Stomach (tissue), 9 donors: ENCODE data around the gene CNOT6L. TPM values are rescaled to one million over a fixed set of nuclear protein-coding genes. Genes with fewer than 3 reads are reported as not detected.

Experiments
- DNase-seq, 2 donors: peaks; one replicate each; pipeline versions ENCODE4 v3.0.0 to v3.0.0-alpha.2; 2013 to 2019
- H3K27ac ChIP-seq, 5 donors: fragments of 200-600 bp in 4 of 5; sonication (generic) in 4 of 5; one replicate each; pipeline ENCODE4 v1.5.1; 2013 to 2019; ENCODE audit warnings: mild to moderate bottlenecking in 1 of 5, moderate library complexity in 1 of 5
- H3K27me3 ChIP-seq, 3 donors: fragments of 200-600 bp; sonication (generic); one replicate each; pipeline ENCODE4 v1.5.1; 2017 to 2019; ENCODE audit warnings: mixed run types in 1 of 3
- H3K36me3 ChIP-seq, 4 donors: fragments of 200-600 bp; sonication (generic); 1 replicate in 3 of 4; 2 replicates in 1 of 4; pipeline ENCODE4 v1.5.1; 2016 to 2019
- H3K4me1 ChIP-seq, 4 donors: fragments of 200-600 bp; sonication (generic); one replicate each; pipeline ENCODE4 v1.5.1; 2016 to 2019
- H3K4me3 ChIP-seq, 4 donors: fragments of 200-600 bp; sonication (generic) in 3 of 4; one replicate each; pipeline ENCODE4 v1.5.1; 2016 to 2019; ENCODE audit warnings: mild to moderate bottlenecking in 1 of 4
- H3K9me3 ChIP-seq, 4 donors: fragments of 200-600 bp; sonication (generic); one replicate each; pipeline ENCODE4 v1.5.1; 2016 to 2019
- CTCF ChIP-seq, 7 experiments: fragments of 450-650 bp in 4 of 7; fragments of 200-600 bp in 3 of 7; sonication (generic) in 3 of 7; IDR thresholded peaks; one replicate each; pipeline ENCODE4 v1.5.1; 2016 to 2019; ENCODE audit warnings: antibody characterized with exemption in 7 of 7, control low read depth in 2 of 7, mild to moderate bottlenecking in 1 of 7
- EP300 ChIP-seq: sonication (generic); formaldehyde crosslinking; IDR thresholded peaks from one replicate; pipeline ENCODE4 v1.6.1; 2017; ENCODE audit warnings: antibody characterized with exemption
- POLR2A ChIP-seq, 4 donors: fragments of 450-650 bp; IDR thresholded peaks; one replicate each; pipeline ENCODE4 v1.6.1; 2016; ENCODE audit warnings: antibody characterized with exemption in 4 of 4, control low read depth in 2 of 4, mild to moderate bottlenecking in 1 of 4, moderate library complexity in 1 of 4
- POLR2AphosphoS5 ChIP-seq, 3 donors: sonication (generic); formaldehyde crosslinking; IDR thresholded peaks; one replicate each; pipeline ENCODE4 v1.6.1; 2016; ENCODE audit warnings: antibody characterized with exemption in 3 of 3
- WGBS, 5 donors: extraction: QIAGEN DNeasy Blood & Tissue Kit in 3 of 5; methylation state at CpG; one replicate each; pipeline versions ENCODE4 v1.1.5 to v1.1.7; 2013 to 2018; 5-methylcytosine and 5-hydroxymethylcytosine counted together
- intact Hi-C: fragments of 100-400 bp; cut with DNase I; formaldehyde crosslinking; loops from one replicate; pipeline ENCODE4 v1.15.1; 2023; ENCODE audit warnings: low total_unique reads
- polyA plus RNA-seq, 3 donors: library from polyadenylated mRNA; stranded (reverse); fragments of 200-250 nt; gene quantifications; one replicate each; pipeline ENCODE4 v1.2.3, GENCODE V29; 2013
- total RNA-seq, 5 donors: library from RNA; depleted of rRNA; stranded (reverse); fragments of >200 nt; gene quantifications; one replicate each; pipeline versions ENCODE4 v1.1.0 to v1.2.3, GENCODE V29; 2014 to 2016
- donor health status: healthy with polysubstance abuse.
- donor health status: Bipolar disorder and iron deficiency.
- donor health status: healthy.

The CNOT6L gene
- total and polyA plus RNA-seq, 8 donors = 4.6 to 74.5 (median 7.4) TPM

GRCh38 chr4:77777135-77777807 lies 41.9 kb downstream of the CNOT6L start:
- TF ChIP-seq POLR2AphosphoS5 (IDR thresholded peaks at IDR 0.05) = no peak
- TF ChIP-seq CTCF (IDR thresholded peaks at IDR 0.05) = no peak
- TF ChIP-seq EP300 = no peak
- no peak for TF ChIP-seq POLR2A (IDR thresholded peaks at IDR 0.05)
- peaks cover 7 to 42% (median 23%) of the 10 kb centered on the region in 4 donors for H3K4me1 ChIP-seq
- intact Hi-C loops = no loop called here
- no peaks in the 10 kb centered on the region for H3K27me3 ChIP-seq
- 3 to 22% (median 7%) methylated on average over 1 of the region's 1 CpG for whole genome bisulfite sequencing, 5 donors
- H3K9me3 ChIP-seq = no peaks in the 10 kb centered on the region
- no peak overlapping the region for H3K4me3 ChIP-seq
- no peak overlapping the region for H3K27ac ChIP-seq
- H3K36me3 ChIP-seq = peaks cover 0 to 25% (median 21%) of the 10 kb centered on the region in 4 donors
- no peak for DNase-seq

GRCh38 chr4:77776182-77777134 lies 42.7 kb downstream of the CNOT6L start:
- no peak overlapping the region for H3K4me3 ChIP-seq
- H3K36me3 ChIP-seq = peaks cover 0 to 33% (median 29%) of the 10 kb centered on the region in 4 donors
- TF ChIP-seq CTCF (IDR thresholded peaks at IDR 0.05) (no peak), POLR2AphosphoS5 (IDR thresholded peaks at IDR 0.05) (no peak), EP300 (no peak), POLR2A (IDR thresholded peaks at IDR 0.05) (no peak)
- H3K4me1 ChIP-seq = peaks cover 7 to 34% (median 20%) of the 10 kb centered on the region in 4 donors
- intact Hi-C loops = no loop called here
- H3K27ac ChIP-seq = no peak overlapping the region
- 47 to 58% (median 55%) methylated on average over 6 of the region's 6 CpGs for WGBS, 5 donors
- H3K27me3 ChIP-seq = no peaks in the 10 kb centered on the region
- DNase-seq = no peak
- H3K9me3 ChIP-seq = no peaks in the 10 kb centered on the region

- H3K27me3 ChIP-seq = no peaks in the 10 kb centered on the region
- H3K9me3 ChIP-seq = no peaks in the 10 kb centered on the region
- DNase-seq = no peak
- TF ChIP-seq POLR2A (IDR thresholded peaks at IDR 0.05) = no peak
- TF ChIP-seq POLR2AphosphoS5 (IDR thresholded peaks at IDR 0.05) = no peak
- no peak overlapping the region for H3K27ac ChIP-seq
- peaks cover 7 to 22% (median 16%) of the 10 kb centered on the region in 4 donors for H3K4me1 ChIP-seq
- peaks cover 0 to 50% (median 40%) of the 10 kb centered on the region in 4 donors for H3K36me3 ChIP-seq
- intact Hi-C loops = no loop called here
- no peak overlapping the region for H3K4me3 ChIP-seq
- 95 to 99% (median 98%) methylated on average over 3 of the region's 3 CpGs for WGBS, 5 donors
Measured at GRCh38 chr4:77773101-77773500, 46.1 kb downstream of the CNOT6L start.

GRCh38 chr4:77771566-77771965 lies 47.6 kb downstream of the CNOT6L start:
- Histone ChIP-seq H3K27me3 (no peaks in the 10 kb centered on the region), H3K4me3 (no peak overlapping the region), H3K36me3 (peaks cover 0 to 56% (median 40%) of the 10 kb centered on the region in 4 donors), H3K27ac (no peak overlapping the region), H3K4me1 (peaks cover under 1 to 10% (median 4%) of the 10 kb centered on the region in 4 donors), H3K9me3 (no peaks in the 10 kb centered on the region)
- intact Hi-C loops = no loop called here
- no peak for DNase-seq
- TF ChIP-seq CTCF (IDR thresholded peaks at IDR 0.05) (no peak), EP300 (no peak), POLR2AphosphoS5 (IDR thresholded peaks at IDR 0.05) (no peak), POLR2A (IDR thresholded peaks at IDR 0.05) (no peak)
